WTC11 (cell line): ENCODE measurements around the gene COL18A1.

Experiments
- ATF2 ChIP-seq: sonication (generic); formaldehyde crosslinking; IDR thresholded peaks from 2 replicates; pipeline ENCODE4 v1.8.1; 2022; ENCODE audit warnings: low read depth, missing genetic modification reagents, borderline replicate concordance
- CTCF ChIP-seq: fragments of 200-600 bp; IDR thresholded peaks from 2 replicates; pipeline ENCODE4 v1.8.0; 2022; ENCODE audit warnings: antibody characterized with exemption
- E2F4 ChIP-seq: sonication (generic); formaldehyde crosslinking; IDR thresholded peaks from 2 replicates; pipeline ENCODE4 v1.8.1; 2022; ENCODE audit warnings: low read depth, mild to moderate bottlenecking, moderate library complexity, missing genetic modification reagents, borderline replicate concordance
- FOXP1 ChIP-seq: sonication (generic); formaldehyde crosslinking; IDR thresholded peaks from 2 replicates; pipeline ENCODE4 v1.8.0; 2022; ENCODE audit warnings: missing genetic modification reagents, mild to moderate bottlenecking, moderate library complexity, borderline replicate concordance
- JAZF1 ChIP-seq: fragments of 250-450 bp; sonication (Bioruptor Pico); IDR thresholded peaks from 2 replicates; pipeline ENCODE4 v1.9.0; 2021; ENCODE audit warnings: moderate library complexity, mild to moderate bottlenecking, inconsistent platforms
- MAX ChIP-seq: sonication (generic); formaldehyde crosslinking; IDR thresholded peaks from 2 replicates; pipeline ENCODE4 v1.8.0; 2022; ENCODE audit warnings: mild to moderate bottlenecking, missing genetic modification reagents
- PRDM15 ChIP-seq: sonication (generic); formaldehyde crosslinking; IDR thresholded peaks from 2 replicates; pipeline ENCODE4 v1.8.0; 2022; ENCODE audit warnings: missing genetic modification reagents
- TCF7 ChIP-seq: sonication (generic); formaldehyde crosslinking; IDR thresholded peaks from 2 replicates; pipeline ENCODE4 v1.8.0; 2022; ENCODE audit warnings: mild to moderate bottlenecking, low read depth, missing genetic modification reagents, moderate library complexity
- ZNF138 ChIP-seq: sonication (generic); formaldehyde crosslinking; conservative IDR thresholded peaks from 2 replicates; pipeline ENCODE4 v1.8.1; 2022; ENCODE audit warnings: mild to moderate bottlenecking, moderate library complexity, missing genetic modification reagents
- ZNF281 ChIP-seq: sonication (generic); formaldehyde crosslinking; IDR thresholded peaks from 2 replicates; pipeline ENCODE4 v1.8.0; 2023; ENCODE audit warnings: mild to moderate bottlenecking, missing genetic modification reagents

- TF ChIP-seq CTCF (no peak), PRDM15 (CRISPR knock-in tag) (no peak), FOXP1 (no peak), TCF7 (no peak), ATF2 (CRISPR knock-in tag) (no peak), MAX (CRISPR knock-in tag) (no peak), JAZF1 (no peak), E2F4 (CRISPR knock-in tag) (no peak), ZNF138 (no peak), ZNF281 (no peak)
Observed at GRCh38 chr21:45519182-45519581, 114.2 kb downstream of the COL18A1 start.
